Gastrocnemius medialis (tissue), 4 donors: ENCODE results near the gene CTBP2.

Experiments used
- CTCF ChIP-seq, 5 experiments: fragments of 450-650 bp in 3 of 5; fragments of 200-600 bp in 2 of 5; sonication (generic) in 2 of 5; IDR thresholded peaks in 4 of 5; conservative IDR thresholded peaks in 1 of 5; 1 replicate in 4 of 5; 2 replicates in 1 of 5; pipeline ENCODE4 v1.5.1; 2016 to 2019; ENCODE audit warnings: antibody characterized with exemption in 5 of 5, mild to moderate bottlenecking in 3 of 5, moderate library complexity in 3 of 5
- POLR2A ChIP-seq, 2 donors: fragments of 450-650 bp; IDR thresholded peaks; one replicate each; pipeline ENCODE4 v1.6.1; 2017; ENCODE audit warnings: antibody characterized with exemption in 2 of 2, mild to moderate bottlenecking in 2 of 2, moderate library complexity in 2 of 2

GRCh38 chr10:125002423-125003145 is 157.8 kb downstream of the CTBP2 start:
- TF ChIP-seq POLR2A (IDR thresholded peaks at IDR 0.05) (no peak), CTCF (IDR thresholded peaks at IDR 0.05 in 4 of 5, conservative IDR thresholded peaks at IDR 0.05 in 1 of 5) (no peak)
